ENCODE data around the gene CTBP2.

The CTBP2 gene

GRCh38 chr10:125159932-125160855, at the start of gene CTBP2:
Gene CTBP2 (minus strand): TSS chr10:125160563.
- peak; percentile 90 for DNase-seq

- DNase-seq: no peak
These were observed 49.4 kb upstream of the CTBP2 start for GRCh38 chr10:125209591-125210355.

GRCh38 chr10:125208854-125209565, 48.6 kb upstream of the CTBP2 start:
- DNase-seq: no peak

GRCh38 chr10:125206623-125207022, 46.3 kb upstream of the CTBP2 start:
- no peak for DNase-seq

GRCh38 chr10:125205431-125205830, 45.1 kb upstream of the CTBP2 start:
- no peak for DNase-seq

- DNase-seq: no peak
These were observed 44.0 kb upstream of the CTBP2 start for GRCh38 chr10:125204400-125204799.

- no peak for DNase-seq
These were observed 42.9 kb upstream of the CTBP2 start for GRCh38 chr10:125203186-125203800.

- DNase-seq: no peak
These were observed 41.6 kb upstream of the CTBP2 start for GRCh38 chr10:125201791-125202622.

GRCh38 chr10:125201108-125201524, 40.8 kb upstream of the CTBP2 start:
- peak; percentile 28 for DNase-seq

- no peak for DNase-seq
These were observed 40.0 kb upstream of the CTBP2 start for GRCh38 chr10:125200396-125200795.

- no peak for DNase-seq
These were observed 38.9 kb upstream of the CTBP2 start for GRCh38 chr10:125199270-125199669.

GRCh38 chr10:125194814-125195213, 34.5 kb upstream of the CTBP2 start:
- no peak for DNase-seq

- no peak for DNase-seq
These were observed 33.0 kb upstream of the CTBP2 start for GRCh38 chr10:125193306-125193877.

GRCh38 chr10:125192620-125193019, 32.3 kb upstream of the CTBP2 start:
- DNase-seq: no peak

GRCh38 chr10:125192005-125192404, 31.6 kb upstream of the CTBP2 start:
- no peak for DNase-seq

GRCh38 chr10:125190946-125191345, 30.6 kb upstream of the CTBP2 start:
- no peak for DNase-seq

- DNase-seq: no peak
These were observed 30.1 kb upstream of the CTBP2 start for GRCh38 chr10:125190414-125190813.

GRCh38 chr10:125189162-125189561, 28.8 kb upstream of the CTBP2 start:
- DNase-seq: no peak

- no peak for DNase-seq
These were observed 27.2 kb upstream of the CTBP2 start for GRCh38 chr10:125187238-125188194.

Measured in hematopoietic multipotent progenitor cell treated with erythropoietin and hydrocortisone succinate and interleukin-3 and kit ligand, for 4 days (in vitro differentiated cells).